Panc1 (cell line): ENCODE measurements around the gene FRRS1L. TPM values are rescaled to one million over a fixed set of nuclear protein-coding genes. Genes with fewer than 3 reads are reported as not detected.

Experiments
- ATAC-seq: fragments of 200-7000 bp; cut with Tn5 transposase; 2 replicates; pipeline ENCODE4 v1.9.1; 2020; ENCODE audit warnings: mild to moderate bottlenecking, moderate library complexity
- BruUV-seq: library from RNA; stranded (reverse); fragments of 400-500 nt; replicated peaks from 2 replicates; lab custom pipeline; 2021; lab: Mats Ljungman, UMichigan
- CTCF ChIA-PET: fragments of 300-600 bp; sonication (Branson Sonifier 250); formaldehyde crosslinking; loops from one replicate; lab custom pipeline; 2022; ENCODE audit warnings: antibody characterized with exemption; lab: Charles Lee
- POLR2A ChIA-PET: fragments of 300-600 bp; sonication (Branson Sonifier 250); formaldehyde crosslinking; loops from one replicate; lab custom pipeline; 2022; ENCODE audit warnings: antibody characterized with exemption; lab: Charles Lee
- DNase-seq: peaks from one replicate; pipeline ENCODE4 v3.0.0-alpha.2; 2010; ENCODE audit warnings: low read depth, low spot score
- H3K27ac ChIP-seq: 2 replicates; pipeline ENCODE4 v1.5.1; 2011; ENCODE audit warnings: mild to moderate bottlenecking, low read length, inconsistent platforms
- H3K27me3 ChIP-seq: fragments of 200-500 bp; sonication (Bioruptor generic); 2 replicates; pipeline ENCODE4 v1.6.0; 2014; ENCODE audit warnings: low read length, inconsistent platforms; ENCODE audit not compliant: control insufficient read depth, insufficient read depth
- H3K36me3 ChIP-seq: fragments of 200-500 bp; sonication (Bioruptor generic); 2 replicates; pipeline ENCODE4 v1.5.1; 2014; ENCODE audit warnings: inconsistent platforms, mild to moderate bottlenecking, low read length, moderate library complexity; ENCODE audit not compliant: control insufficient read depth, insufficient read depth
- H3K4me1 ChIP-seq: 2 replicates; pipeline ENCODE4 v1.5.1; 2011; ENCODE audit warnings: inconsistent platforms, mild to moderate bottlenecking, low read length, moderate library complexity; ENCODE audit not compliant: control insufficient read depth, insufficient read depth
- H3K4me3 ChIP-seq, 2 experiments: 2 replicates each; pipeline ENCODE4 v1.5.1; 2011 to 2012; ENCODE audit warnings: low read depth in 2 of 2, low read length in 2 of 2, mild to moderate bottlenecking in 2 of 2, inconsistent platforms in 1 of 2, moderate library complexity in 1 of 2
- H3K9me3 ChIP-seq: fragments of 200-500 bp; sonication (Bioruptor generic); 2 replicates; pipeline ENCODE4 v1.5.1; 2014; ENCODE audit warnings: low read depth, mild to moderate bottlenecking, inconsistent platforms, low read length, moderate library complexity; ENCODE audit not compliant: control insufficient read depth, insufficient read depth
- CTCF ChIP-seq: fragments of 450-650 bp; IDR thresholded peaks from 2 replicates; pipeline ENCODE4 v1.5.1; 2017; ENCODE audit warnings: mild to moderate bottlenecking
- POLR2AphosphoS5 ChIP-seq: IDR thresholded peaks from 2 replicates; pipeline ENCODE4 v1.6.1; 2012; ENCODE audit warnings: mild to moderate bottlenecking, low read depth, low read length, moderate library complexity
- REST ChIP-seq, 2 experiments: IDR thresholded peaks; 2 replicates each; pipeline ENCODE4 v1.6.1; 2011 to 2012; ENCODE audit warnings: low read depth in 2 of 2, control low read depth in 1 of 2, low read length in 1 of 2, mild to moderate bottlenecking in 1 of 2, moderate library complexity in 1 of 2; ENCODE audit not compliant: insufficient read depth in 1 of 2
- SIN3A ChIP-seq: IDR thresholded peaks from 2 replicates; pipeline ENCODE4 v1.6.1; 2012; ENCODE audit warnings: low read depth, mild to moderate bottlenecking, low read length, moderate library complexity, borderline replicate concordance; ENCODE audit not compliant: insufficient read depth
- TCF7L2 ChIP-seq: IDR thresholded peaks from 2 replicates; pipeline ENCODE4 v1.6.1; 2011; ENCODE audit warnings: mild to moderate bottlenecking, low read depth, low read length, inconsistent platforms
- in situ Hi-C: cut with HindIII; loops from 2 replicates; pipeline ENCODE4 v1.10.0; 2016; ENCODE audit warnings: low sequenced_read_pairs, low pct_unique_long_range_greater_than_20kb
- intact Hi-C: fragments of 100-400 bp; cut with micrococcal nuclease; formaldehyde crosslinking; loops from one replicate; pipeline ENCODE4 v1.10.0; 2022; ENCODE audit not compliant: unreplicated experiment
- total RNA-seq: library from RNA; stranded (reverse); gene quantifications from one replicate; pipeline ENCODE4 v1.2.1, GENCODE V29; 2021; ENCODE audit not compliant: unreplicated experiment

Gene FRRS1L
- total RNA-seq, 1 experiment from 2014 or later = 2.3 TPM

GRCh38 chr9:109162677-109163076, 4.4 kb downstream of the FRRS1L start:
- BruUV-seq = no TSS peak
- intact Hi-C loops (no loop called here), in situ Hi-C loops (no loop called here)
- H3K27ac ChIP-seq = no peak overlapping the region
- no peak for TF ChIP-seq CTCF
- no peak for TF ChIP-seq POLR2AphosphoS5
- no peak for TF ChIP-seq TCF7L2
- TF ChIP-seq SIN3A = no peak
- TF ChIP-seq REST (IDR thresholded peaks at IDR 0.05; ENCODE audit: insufficient read depth in 1 of 2, low read depth in 2 of 2, low read length in 1 of 2) = no peak
- POLR2A ChIA-PET = interaction anchor here (0.6 kb wide), 1 partner anchor 9 kb away, joined by 3 read pairs; no protein-coding TSS in a partner anchor
- no peak overlapping the region for H3K4me3 ChIP-seq
- no peaks in the 10 kb centered on the region for H3K27me3 ChIP-seq
- CTCF ChIA-PET = no interaction called here
- DNase-seq (no peak), ATAC-seq (no peak)
- no peaks in the 10 kb centered on the region for H3K4me1 ChIP-seq
- no peaks in the 10 kb centered on the region for H3K9me3 ChIP-seq
- no peaks in the 10 kb centered on the region for H3K36me3 ChIP-seq

GRCh38 chr9:109161471-109161870, 5.6 kb downstream of the FRRS1L start:
- TF ChIP-seq CTCF = no peak
- no peak for TF ChIP-seq REST (IDR thresholded peaks at IDR 0.05; ENCODE audit: insufficient read depth in 1 of 2, low read depth in 2 of 2, low read length in 1 of 2)
- no peak for TF ChIP-seq POLR2AphosphoS5
- no peak for TF ChIP-seq SIN3A
- no peak for TF ChIP-seq TCF7L2
- H3K36me3 ChIP-seq = no peaks in the 10 kb centered on the region
- no peaks in the 10 kb centered on the region for H3K4me1 ChIP-seq
- no peaks in the 10 kb centered on the region for H3K27me3 ChIP-seq
- ChIA-PET POLR2A (no interaction called here), CTCF (interaction anchor here (0.7 kb wide), 1 partner anchor 22 kb away, joined by 3 read pairs; no protein-coding TSS in a partner anchor)
- intact Hi-C loops = no loop called here
- in situ Hi-C loops = no loop called here
- DNase-seq = no peak
- no peaks in the 10 kb centered on the region for H3K9me3 ChIP-seq
- no peak for ATAC-seq
- BruUV-seq = no TSS peak
- no peak overlapping the region for H3K27ac ChIP-seq
- no peak overlapping the region for H3K4me3 ChIP-seq
